GM12872 (cell line): Measurements from ENCODE around the gene FAM83F.

Experiments
- CTCF ChIP-seq: IDR thresholded peaks from 3 replicates; pipeline ENCODE4 v1.5.1; 2011; ENCODE audit warnings: low read depth, mild to moderate bottlenecking, low read length, moderate library complexity; ENCODE audit not compliant: insufficient read depth

The FAM83F gene

GRCh38 chr22:39972641-39973040, 22.1 kb upstream of the FAM83F start:
- no peak for TF ChIP-seq CTCF

- no peak for TF ChIP-seq CTCF
Observed at GRCh38 chr22:39973656-39974055, 21.1 kb upstream of the FAM83F start.

GRCh38 chr22:39974065-39974464, 20.7 kb upstream of the FAM83F start:
- TF ChIP-seq CTCF = no peak

GRCh38 chr22:39979048-39979447, 15.7 kb upstream of the FAM83F start:
- no peak for TF ChIP-seq CTCF

GRCh38 chr22:39979458-39979857, 15.3 kb upstream of the FAM83F start:
- TF ChIP-seq CTCF = no peak

GRCh38 chr22:39980596-39980995, 14.2 kb upstream of the FAM83F start:
- TF ChIP-seq CTCF = no peak

GRCh38 chr22:39983346-39983745, 11.4 kb upstream of the FAM83F start:
- no peak for TF ChIP-seq CTCF

GRCh38 chr22:39984006-39984405, 10.7 kb upstream of the FAM83F start:
- TF ChIP-seq CTCF = no peak
